H9 (cell line): ENCODE measurements around the gene HHAT. TPM values are rescaled to one million over a fixed set of nuclear protein-coding genes. Genes with fewer than 3 reads are reported as not detected.

Source experiments
- DNase-seq: peaks from one replicate; pipeline ENCODE4 v3.0.0-alpha.2; 2017
- H2AFZ ChIP-seq: one replicate; pipeline ENCODE4 v1.6.1; 2013; ENCODE audit warnings: mild to moderate bottlenecking, low read length, control low read depth, moderate library complexity
- H2AK5ac ChIP-seq: 2 replicates; pipeline ENCODE4 v1.6.1; 2013; ENCODE audit warnings: low read length, control low read depth, mixed read lengths; ENCODE audit not compliant: insufficient read length
- H2BK120ac ChIP-seq: one replicate; pipeline ENCODE4 v1.6.1; 2013; ENCODE audit warnings: low read depth, mild to moderate bottlenecking, low read length, control low read depth, inconsistent platforms; ENCODE audit not compliant: poor library complexity, severe bottlenecking
- H2BK12ac ChIP-seq: 2 replicates; pipeline ENCODE4 v1.6.1; 2013; ENCODE audit warnings: low read length, control low read depth, mixed read lengths, low read depth; ENCODE audit not compliant: insufficient read length
- H2BK15ac ChIP-seq: 2 replicates; pipeline ENCODE4 v1.6.1; 2013; ENCODE audit warnings: low read depth, low read length, control low read depth
- H2BK20ac ChIP-seq: one replicate; pipeline ENCODE4 v1.6.1; 2013; ENCODE audit warnings: low read depth, mild to moderate bottlenecking, low read length, control low read depth, inconsistent platforms; ENCODE audit not compliant: poor library complexity, severe bottlenecking
- H2BK5ac ChIP-seq: 2 replicates; pipeline ENCODE4 v1.6.1; 2013; ENCODE audit warnings: low read length, control low read depth, mixed read lengths; ENCODE audit not compliant: insufficient read length
- H3K14ac ChIP-seq: 2 replicates; pipeline ENCODE4 v1.6.1; 2013; ENCODE audit warnings: low read length, control low read depth; ENCODE audit not compliant: insufficient read depth
- H3K18ac ChIP-seq: 2 replicates; pipeline ENCODE4 v1.6.1; 2013; ENCODE audit warnings: low read depth, mild to moderate bottlenecking, mixed read lengths, low read length, control low read depth; ENCODE audit not compliant: insufficient read length
- H3K23ac ChIP-seq: 2 replicates; pipeline ENCODE4 v1.6.1; 2013; ENCODE audit warnings: low read length, control low read depth, mixed read lengths, low read depth; ENCODE audit not compliant: insufficient read length
- H3K23me2 ChIP-seq: 2 replicates; pipeline ENCODE4 v1.6.1; 2013; ENCODE audit warnings: low read depth, mild to moderate bottlenecking, mixed read lengths, low read length, control low read depth; ENCODE audit not compliant: insufficient read length, poor library complexity, severe bottlenecking
- H3K27ac ChIP-seq: 2 replicates; pipeline ENCODE4 v1.5.1; 2013; ENCODE audit warnings: low read length, control low read depth, mixed read lengths, low read depth; ENCODE audit not compliant: insufficient read length
- H3K27me3 ChIP-seq: 2 replicates; pipeline ENCODE4 v1.6.1; 2013; ENCODE audit warnings: low read length, control low read depth, inconsistent platforms; ENCODE audit not compliant: insufficient read depth
- H3K4ac ChIP-seq: 2 replicates; pipeline ENCODE4 v1.6.1; 2013; ENCODE audit warnings: low read depth, mild to moderate bottlenecking, control low read depth, inconsistent platforms, low read length, moderate library complexity
- H3K4me1 ChIP-seq: 2 replicates; pipeline ENCODE4 v1.6.1; 2013; ENCODE audit warnings: low read length, control low read depth, inconsistent platforms; ENCODE audit not compliant: insufficient read depth
- H3K4me2 ChIP-seq: 2 replicates; pipeline ENCODE4 v1.6.1; 2013; ENCODE audit warnings: low read length, control low read depth, mixed read lengths; ENCODE audit not compliant: insufficient read length, insufficient read depth
- H3K56ac ChIP-seq: 2 replicates; pipeline ENCODE4 v1.6.1; 2013; ENCODE audit warnings: low read depth, mild to moderate bottlenecking, mixed read lengths, low read length, control low read depth; ENCODE audit not compliant: insufficient read length
- H3K79me1 ChIP-seq: 2 replicates; pipeline ENCODE4 v1.6.1; 2013; ENCODE audit warnings: low read depth, mild to moderate bottlenecking, moderate library complexity, low read length, control low read depth, inconsistent platforms; ENCODE audit not compliant: insufficient read depth, poor library complexity, severe bottlenecking
- H3K79me2 ChIP-seq: 2 replicates; pipeline ENCODE4 v1.6.1; 2013; ENCODE audit warnings: low read length, control low read depth, inconsistent platforms; ENCODE audit not compliant: insufficient read depth
- H3K9ac ChIP-seq: 2 replicates; pipeline ENCODE4 v1.6.1; 2013; ENCODE audit warnings: low read length, control low read depth, mixed read lengths; ENCODE audit not compliant: insufficient read length; ENCODE audit errors: extremely low read depth
- H3K9me3 ChIP-seq: one replicate; pipeline ENCODE4 v1.6.1; 2013; ENCODE audit warnings: low read depth, low read length, inconsistent platforms; ENCODE audit not compliant: control insufficient read depth
- H3T11ph ChIP-seq: one replicate; pipeline ENCODE4 v1.6.1; 2013; ENCODE audit warnings: mild to moderate bottlenecking, low read length, control low read depth, inconsistent platforms
- H4K20me1 ChIP-seq: one replicate; pipeline ENCODE4 v1.6.1; 2013; ENCODE audit not compliant: control insufficient read depth, insufficient read length, insufficient read depth
- H4K5ac ChIP-seq: 2 replicates; pipeline ENCODE4 v1.6.1; 2013; ENCODE audit warnings: low read depth, mild to moderate bottlenecking, mixed read lengths, low read length, control low read depth; ENCODE audit not compliant: insufficient read length
- H4K8ac ChIP-seq: replicated peaks from 2 replicates; pipeline ENCODE4 v1.6.1; 2013; ENCODE audit warnings: low read length, control low read depth, mixed read lengths, low read depth; ENCODE audit not compliant: insufficient read length
- H4K91ac ChIP-seq: 2 replicates; pipeline ENCODE4 v1.6.1; 2013; ENCODE audit warnings: low read depth, mild to moderate bottlenecking, moderate library complexity, mixed read lengths, low read length, control low read depth; ENCODE audit not compliant: insufficient read length
- H3K27ac Mint-ChIP-seq, 3 experiments: 2 replicates in 2 of 3; 3 replicates in 1 of 3; pipeline ENCODE4 v1.8.0; 2020 to 2021; ENCODE audit warnings: mixed read lengths in 3 of 3, mild to moderate bottlenecking in 1 of 3, moderate library complexity in 1 of 3
- H3K27me3 Mint-ChIP-seq: 2 replicates; pipeline ENCODE4 v1.8.0; 2021; ENCODE audit warnings: low read depth, mild to moderate bottlenecking, moderate library complexity, mixed read lengths
- H3K36me3 Mint-ChIP-seq, 3 experiments: 2 replicates in 2 of 3; 3 replicates in 1 of 3; pipeline ENCODE4 v1.8.0; 2020 to 2021; ENCODE audit warnings: low read depth in 3 of 3, mixed read lengths in 3 of 3; ENCODE audit not compliant: insufficient read depth in 1 of 3
- H3K4me1 Mint-ChIP-seq, 2 experiments: 2 replicates each; pipeline ENCODE4 v1.8.0; 2020; ENCODE audit warnings: mixed read lengths in 2 of 2
- H3K4me3 Mint-ChIP-seq, 2 experiments: 2 replicates in 1 of 2; 3 replicates in 1 of 2; pipeline ENCODE4 v1.8.0; 2020 to 2021; ENCODE audit warnings: mild to moderate bottlenecking in 2 of 2, mixed read lengths in 2 of 2, moderate library complexity in 1 of 2
- H3K9me3 Mint-ChIP-seq, 2 experiments: 2 replicates in 1 of 2; 3 replicates in 1 of 2; pipeline ENCODE4 v1.8.0; 2020; ENCODE audit warnings: mild to moderate bottlenecking in 2 of 2, mixed read lengths in 2 of 2, moderate library complexity in 1 of 2
- WGBS: extraction: QIAGEN DNeasy Blood & Tissue Kit; methylation state at CpG from one replicate; pipeline ENCODE4 v1.1.7; 2013; ENCODE audit warnings: missing lambda C conversion rate, low lambda C conversion rate, mixed read lengths; ENCODE audit not compliant: insufficient read length; ENCODE audit errors: extremely low coverage; 5-methylcytosine and 5-hydroxymethylcytosine counted together
- total RNA-seq: library from RNA; stranded (reverse); gene quantifications from 2 replicates; pipeline ENCODE4 v1.2.1, GENCODE V29; 2021
- TF ChIP-seq, protein P1 (sequence below): fragments of 200-600 bp; sonication (generic); conservative IDR thresholded peaks from 3 replicates; pipeline ENCODE4 v1.8.0; 2021; ENCODE audit warnings: antibody characterized with exemption, mild to moderate bottlenecking

HHAT gene
- total RNA-seq, 1 experiment from 2014 or later = 0.48 TPM

DNA sequence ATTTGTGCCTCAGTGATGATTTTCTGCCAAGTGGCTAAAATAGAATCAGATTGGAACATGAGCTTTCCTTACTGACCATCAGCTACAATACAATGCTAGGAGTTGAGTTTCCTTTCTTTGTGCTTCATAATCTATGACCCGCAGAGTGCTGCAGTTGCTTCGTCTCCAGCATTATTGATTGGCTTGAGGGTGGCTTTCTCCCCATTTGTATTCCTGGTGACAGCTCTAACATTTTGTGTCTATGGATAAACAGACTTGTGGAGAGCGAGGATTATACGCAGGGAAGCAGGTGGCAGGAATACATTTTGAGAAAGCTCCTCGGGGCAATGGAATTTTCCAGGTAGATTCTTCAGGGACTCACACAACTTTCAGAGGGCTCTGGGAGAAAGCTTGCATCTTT is 223.2 kb downstream of the HHAT start:
- Histone ChIP-seq H2BK5ac (no peak overlapping the region), H3K79me2 (no peaks in the 10 kb centered on the region), H3T11ph (no peak overlapping the region), H4K5ac (no peak overlapping the region), H3K27ac (no peak overlapping the region), H3K9ac (no peak overlapping the region), H4K91ac (no peak overlapping the region), H2AFZ (no peak overlapping the region), H3K79me1 (no peaks in the 10 kb centered on the region), H4K20me1 (no peaks in the 10 kb centered on the region), H3K4me1 (no peaks in the 10 kb centered on the region), H3K23ac (no peak overlapping the region), H2BK120ac (no peak overlapping the region), H3K18ac (no peak overlapping the region), H3K4me2 (no peak overlapping the region), H4K8ac (no peak overlapping the region), H2BK12ac (no peak overlapping the region), H3K27me3 (no peaks in the 10 kb centered on the region), H2BK15ac (no peak overlapping the region), H3K9me3 (no peaks in the 10 kb centered on the region), H2AK5ac (no peak overlapping the region), H3K4ac (no peak overlapping the region), H2BK20ac (no peak overlapping the region), H3K23me2 (no peaks in the 10 kb centered on the region), H3K14ac (no peak overlapping the region), H3K56ac (no peak overlapping the region)
- TF ChIP-seq, protein P1, sequence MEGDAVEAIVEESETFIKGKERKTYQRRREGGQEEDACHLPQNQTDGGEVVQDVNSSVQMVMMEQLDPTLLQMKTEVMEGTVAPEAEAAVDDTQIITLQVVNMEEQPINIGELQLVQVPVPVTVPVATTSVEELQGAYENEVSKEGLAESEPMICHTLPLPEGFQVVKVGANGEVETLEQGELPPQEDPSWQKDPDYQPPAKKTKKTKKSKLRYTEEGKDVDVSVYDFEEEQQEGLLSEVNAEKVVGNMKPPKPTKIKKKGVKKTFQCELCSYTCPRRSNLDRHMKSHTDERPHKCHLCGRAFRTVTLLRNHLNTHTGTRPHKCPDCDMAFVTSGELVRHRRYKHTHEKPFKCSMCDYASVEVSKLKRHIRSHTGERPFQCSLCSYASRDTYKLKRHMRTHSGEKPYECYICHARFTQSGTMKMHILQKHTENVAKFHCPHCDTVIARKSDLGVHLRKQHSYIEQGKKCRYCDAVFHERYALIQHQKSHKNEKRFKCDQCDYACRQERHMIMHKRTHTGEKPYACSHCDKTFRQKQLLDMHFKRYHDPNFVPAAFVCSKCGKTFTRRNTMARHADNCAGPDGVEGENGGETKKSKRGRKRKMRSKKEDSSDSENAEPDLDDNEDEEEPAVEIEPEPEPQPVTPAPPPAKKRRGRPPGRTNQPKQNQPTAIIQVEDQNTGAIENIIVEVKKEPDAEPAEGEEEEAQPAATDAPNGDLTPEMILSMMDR = no peak
- Mint-ChIP-seq H3K27ac (no peak overlapping the region), H3K4me1 (peaks cover 3 to 5% of the 10 kb centered on the region in 2 experiments; a peak in 1 of 4 replicates), H3K36me3 (no peaks in the 10 kb centered on the region), H3K27me3 (no peaks in the 10 kb centered on the region), H3K4me3 (no peak overlapping the region), H3K9me3 (no peaks in the 10 kb centered on the region)
- DNase-seq = no peak
- no CpG with 5 or more reads among the region's 5 CpGs for WGBS
